Bronchial epithelial cell (primary cell): ENCODE data around the gene B3GALNT2. TPM values are rescaled to one million over a fixed set of nuclear protein-coding genes. Genes with fewer than 3 reads are reported as not detected.
A peak's percentile ranks its signal among the peaks of the same experiment; 100 is the strongest.

Source experiments
- DNase-seq: peaks from one replicate; pipeline ENCODE4 v3.0.0-alpha.2; 2010; ENCODE audit warnings: low read depth
- FAIRE-seq: peaks from 2 replicates; lab custom pipeline; 2011; peaks lifted over from hg19 to GRCh38; lab: Jason Lieb, UNC
- H3K27me3 ChIP-seq: 2 replicates; pipeline ENCODE4 v1.5.1; 2011; ENCODE audit warnings: low read length; ENCODE audit not compliant: control insufficient read depth, insufficient read depth
- H3K36me3 ChIP-seq: 2 replicates; pipeline ENCODE4 v1.5.1; 2011; ENCODE audit warnings: low read length; ENCODE audit not compliant: control insufficient read depth, insufficient read depth
- H3K4me3 ChIP-seq: 2 replicates; pipeline ENCODE4 v1.5.1; 2011; ENCODE audit warnings: mild to moderate bottlenecking, low read depth, low read length, control low read depth
- CTCF ChIP-seq: IDR thresholded peaks from 2 replicates; pipeline ENCODE4 v1.5.1; 2011; ENCODE audit warnings: mild to moderate bottlenecking, moderate library complexity, low read length, control low read depth, inconsistent platforms; ENCODE audit not compliant: insufficient read depth, severe bottlenecking
- total RNA-seq: library from RNA; depleted of rRNA; stranded (reverse); fragments of >200 nt; gene quantifications from 2 replicates; pipeline ENCODE4 v1.2.1, GENCODE V29; 2014

Gene B3GALNT2
- total RNA-seq, 1 donor from 2014 or later, result 80.3 TPM

GRCh38 chr1:235507623-235508022, 3.4 kb upstream of the B3GALNT2 start:
- Histone ChIP-seq H3K4me3 (no peak overlapping the region), H3K36me3 (no peaks in the 10 kb centered on the region), H3K27me3 (no peaks in the 10 kb centered on the region)
- DNase-seq (no peak), FAIRE-seq (no peak)
- TF ChIP-seq CTCF, result no peak

GRCh38 chr1:235504494-235505222, 406 bp upstream of the B3GALNT2 start:
- DNase-seq (peak; percentile 94), FAIRE-seq (no peak)
- peak; percentile 87 for TF ChIP-seq CTCF
- H3K27me3 ChIP-seq, result no peaks in the 10 kb centered on the region
- peak overlapping the region; percentile 86 for H3K4me3 ChIP-seq
- H3K36me3 ChIP-seq, result peaks cover 2% of the 10 kb centered on the region

- TF ChIP-seq CTCF, result no peak
- no peak for FAIRE-seq
- peak; percentile 64 for DNase-seq
- Histone ChIP-seq H3K36me3 (peaks cover 2% of the 10 kb centered on the region), H3K27me3 (no peaks in the 10 kb centered on the region), H3K4me3 (peak overlapping the region; percentile 86)
Observed at GRCh38 chr1:235503403-235504121, 690 bp downstream of the B3GALNT2 start.

GRCh38 chr1:235502601-235503402, 1.4 kb downstream of the B3GALNT2 start:
- H3K27me3 ChIP-seq, result no peaks in the 10 kb centered on the region
- peaks cover 2% of the 10 kb centered on the region for H3K36me3 ChIP-seq
- TF ChIP-seq CTCF, result no peak
- FAIRE-seq, result no peak
- peak overlapping the region; percentile 86 for H3K4me3 ChIP-seq
- DNase-seq, result peak; percentile 47

GRCh38 chr1:235500971-235501540, 3.2 kb downstream of the B3GALNT2 start:
- Histone ChIP-seq H3K27me3 (no peaks in the 10 kb centered on the region), H3K4me3 (no peak overlapping the region), H3K36me3 (peaks cover 2% of the 10 kb centered on the region)
- DNase-seq (peak; percentile 77), FAIRE-seq (no peak)
- no peak for TF ChIP-seq CTCF
